HCT116 (cell line): ENCODE measurements around the gene ADIPOQ.
"Not testable (repeated sequence)": the region's sequence is repeated elsewhere in the genome, so short reads cannot be mapped to it uniquely, and the experiment has no call there.

Experiments used
- ATF3 ChIP-seq: IDR thresholded peaks from 2 replicates; pipeline ENCODE4 v1.6.1; 2012
- CTCF ChIP-seq, 3 experiments: fragments of 200-600 bp in 1 of 3; sonication (generic) in 1 of 3; IDR thresholded peaks in 2 of 3; conservative IDR thresholded peaks in 1 of 3; 2 replicates each; pipeline ENCODE4 v1.5.1; 2012 to 2017; ENCODE audit warnings: low read depth in 2 of 3, low read length in 2 of 3, antibody characterized with exemption in 1 of 3, borderline replicate concordance in 1 of 3, control low read depth in 1 of 3, mild to moderate bottlenecking in 1 of 3, mixed read lengths in 1 of 3, mixed run types in 1 of 3, moderate library complexity in 1 of 3; ENCODE audit not compliant: insufficient read depth in 1 of 3
- EZH2 ChIP-seq: fragments of 200-600 bp; sonication (generic); IDR thresholded peaks from 2 replicates; pipeline ENCODE4 v1.6.1; 2017; ENCODE audit warnings: antibody characterized with exemption, mixed run types
- EZH2phosphoT487 ChIP-seq: fragments of 200-600 bp; IDR thresholded peaks from 2 replicates; pipeline ENCODE4 v1.6.1; 2018; ENCODE audit warnings: antibody characterized with exemption, borderline replicate concordance
- MAX ChIP-seq: IDR thresholded peaks from 2 replicates; pipeline ENCODE4 v1.6.1; 2012
- POLR2A ChIP-seq: IDR thresholded peaks from 2 replicates; pipeline ENCODE4 v1.7.0; 2011; ENCODE audit warnings: borderline replicate concordance; ENCODE audit not compliant: insufficient read depth, insufficient read length; ENCODE audit errors: extremely low read depth
- YY1 ChIP-seq: IDR thresholded peaks from 2 replicates; pipeline ENCODE4 v1.6.1; 2011; ENCODE audit warnings: low read length, low read depth, moderate library complexity, mild to moderate bottlenecking; ENCODE audit not compliant: insufficient replicate concordance; ENCODE audit errors: extremely low read depth
- ZFX ChIP-seq: fragments of 450-650 bp; IDR thresholded peaks from 2 replicates; pipeline ENCODE4 v1.6.1; 2017

GRCh38 chr3:186851835-186852234 is 9.3 kb downstream of the ADIPOQ start:
- not testable (repeated sequence) for TF ChIP-seq POLR2A; CTCF (IDR thresholded peaks at IDR 0.05 in 2 of 3, conservative IDR thresholded peaks at IDR 0.05 in 1 of 3; ENCODE audit: borderline replicate concordance in 1 of 3, insufficient read depth in 1 of 3, low read depth in 2 of 3, low read length in 2 of 3); YY1; EZH2phosphoT487; ZFX; EZH2; MAX; ATF3
